ENCODE measurements around the gene CSH2.
"Not testable (repeated sequence)": the region's sequence is repeated elsewhere in the genome, so short reads cannot be mapped to it uniquely, and the experiment has no call there.

Gene CSH2

DNA sequence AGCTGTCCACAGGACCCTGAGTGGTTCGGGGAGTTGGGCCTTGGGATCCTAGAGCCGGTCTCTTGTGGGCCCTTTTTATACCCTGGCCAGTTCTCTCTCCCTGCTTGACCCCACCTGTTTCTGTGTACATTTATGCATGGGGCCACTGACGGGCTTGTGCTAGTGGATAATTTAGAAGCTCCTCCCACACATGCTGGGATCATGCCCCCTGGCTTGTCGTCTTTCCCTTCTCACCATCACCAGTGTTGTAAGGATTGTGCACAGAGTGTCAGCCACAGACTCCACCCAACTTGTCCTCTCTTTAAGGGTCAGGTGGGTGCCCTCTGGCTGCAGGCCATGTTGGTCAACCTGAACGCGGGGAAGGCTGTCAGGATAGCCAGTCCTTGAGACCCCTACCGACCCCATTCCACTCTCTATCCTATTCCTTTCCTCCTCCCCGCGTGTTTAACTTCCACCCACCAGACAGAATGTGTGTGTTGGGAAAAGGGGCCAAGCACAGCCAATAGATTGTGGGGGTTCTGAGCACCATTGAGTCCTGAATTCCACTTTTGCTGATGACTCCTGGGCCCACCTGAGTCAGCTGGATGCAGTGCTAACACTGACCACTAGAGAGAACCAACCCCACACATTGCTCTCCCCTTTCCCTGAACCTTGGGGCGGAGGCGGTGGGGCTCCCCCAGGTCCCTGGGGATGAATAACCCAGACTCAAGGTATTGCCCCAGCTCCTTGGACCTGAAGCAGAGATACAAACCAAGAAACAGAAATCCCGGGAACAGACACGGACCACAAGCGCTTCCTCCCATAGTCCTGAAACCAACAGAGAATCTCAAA lies 23.3 kb upstream of the CSH2 start, which contains the start of gene CSH1:
CSH1 (minus strand) TSS at position 51 of the 831 bp plus-strand sequence. CDS start 63 bp downstream, outside the sequence.
- not testable (repeated sequence) for DNase-seq

DNA sequence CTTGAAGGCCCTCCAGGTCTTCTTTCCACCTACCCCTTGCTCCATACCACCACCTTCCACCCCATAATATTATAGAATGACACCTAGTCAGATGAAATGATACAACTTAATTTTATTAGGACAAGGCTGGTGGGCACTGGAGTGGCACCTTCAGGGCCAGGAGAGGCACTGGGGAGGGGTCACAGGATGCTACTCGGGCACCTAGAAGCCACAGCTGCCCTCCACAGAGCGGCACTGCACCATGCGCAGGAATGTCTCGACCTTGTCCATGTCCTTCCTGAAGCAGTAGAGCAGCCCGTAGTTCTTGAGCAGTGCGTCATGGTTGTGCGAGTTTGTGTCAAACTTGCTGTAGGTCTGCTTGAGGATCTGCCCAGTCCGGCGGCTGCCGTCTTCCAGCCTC lies 21.3 kb upstream of the CSH2 start:
- DNase-seq: not testable (repeated sequence)

DNA sequence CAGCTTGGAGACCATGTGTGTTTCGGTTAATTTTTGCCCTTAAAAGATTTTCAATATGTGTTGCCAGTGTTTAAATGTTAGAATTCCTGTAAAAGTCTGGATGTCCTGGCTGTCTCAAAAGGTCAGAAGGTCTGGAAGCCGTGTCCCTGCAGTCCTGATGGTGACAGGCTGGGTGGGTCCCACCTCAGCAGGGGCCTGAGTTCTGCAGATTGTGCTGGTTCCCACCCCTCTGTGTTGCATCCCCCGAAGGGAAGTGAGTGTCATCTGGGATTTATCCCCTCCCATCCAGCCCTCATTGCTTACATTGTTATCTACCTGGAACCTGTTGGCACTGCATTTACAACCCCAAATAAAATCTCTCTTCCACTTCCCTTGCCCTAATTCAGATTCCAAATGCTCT lies 20.5 kb upstream of the CSH2 start:
- not testable (repeated sequence) for DNase-seq

DNA sequence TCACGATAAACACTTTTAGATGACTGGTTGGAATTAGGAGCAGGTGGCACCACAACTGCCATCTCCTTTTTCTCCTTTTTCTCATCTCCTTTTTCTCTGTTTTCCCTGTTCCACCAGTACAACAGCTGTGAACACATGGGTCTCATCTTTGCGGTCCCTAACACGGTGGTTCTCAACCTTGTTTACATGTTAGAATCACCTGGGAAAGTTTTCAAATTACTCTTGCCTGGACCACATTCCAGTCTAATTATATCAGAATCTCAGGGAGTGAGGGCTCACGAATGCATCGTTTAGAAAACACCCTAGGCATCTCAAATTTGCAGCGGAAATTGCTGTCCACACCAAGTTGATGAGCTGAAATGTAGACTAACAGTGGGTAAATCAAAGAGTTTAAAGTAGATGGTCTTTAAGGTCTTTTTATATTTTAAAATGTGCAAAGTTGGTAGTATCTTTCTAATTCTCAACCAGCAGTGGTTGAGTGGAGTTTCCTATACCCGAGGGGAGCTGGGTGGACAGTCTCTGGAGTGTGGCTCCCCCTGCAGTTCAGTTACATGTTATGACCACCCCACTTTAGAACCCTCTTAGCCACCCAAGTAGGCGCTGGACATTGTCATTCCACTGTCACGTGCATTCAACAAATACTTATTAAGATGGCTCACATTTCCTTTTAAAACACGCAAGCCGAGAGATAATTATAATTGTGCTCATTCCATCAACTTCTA lies 19.0 kb upstream of the CSH2 start:
- not testable (repeated sequence) for DNase-seq

DNA sequence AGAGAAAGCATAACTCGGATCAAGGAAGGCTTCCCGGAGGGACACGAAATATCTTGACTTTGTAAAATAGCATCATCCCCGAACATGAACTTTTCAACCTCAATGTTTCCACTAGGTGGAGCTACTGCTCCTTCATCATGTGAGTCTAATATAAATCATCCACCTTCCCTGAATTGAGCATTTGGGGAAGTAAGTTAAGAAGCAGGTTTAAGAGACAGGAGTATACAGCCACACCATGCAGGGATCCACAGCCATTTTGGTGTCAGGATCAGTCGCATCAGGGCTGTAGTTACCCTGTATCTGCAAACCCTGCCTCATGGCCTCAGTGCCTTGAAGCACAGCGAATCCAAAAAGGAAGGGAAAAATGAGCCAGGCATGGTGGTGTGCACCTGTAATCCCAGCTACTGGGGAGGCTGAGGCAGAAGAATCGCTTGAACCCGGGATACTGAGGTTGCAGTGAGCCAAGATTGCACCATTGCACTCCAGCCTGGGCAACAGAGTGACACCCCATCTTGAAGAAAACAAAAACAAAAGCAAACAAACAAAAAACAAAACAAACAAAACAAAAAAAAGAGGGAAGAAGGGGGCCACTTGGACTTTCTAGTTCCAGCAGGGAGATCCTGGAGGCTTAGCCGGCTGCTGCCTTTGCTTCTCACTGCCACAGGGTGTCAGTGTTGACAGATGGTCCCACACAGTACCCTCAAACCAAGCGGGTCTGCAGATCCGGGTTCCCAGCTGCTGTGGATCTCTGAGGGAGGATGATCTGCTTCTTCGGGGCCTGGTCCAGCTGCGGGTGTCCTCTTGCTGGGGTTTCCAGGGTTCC lies 15.8 kb upstream of the CSH2 start:
- not testable (repeated sequence) for DNase-seq

DNA sequence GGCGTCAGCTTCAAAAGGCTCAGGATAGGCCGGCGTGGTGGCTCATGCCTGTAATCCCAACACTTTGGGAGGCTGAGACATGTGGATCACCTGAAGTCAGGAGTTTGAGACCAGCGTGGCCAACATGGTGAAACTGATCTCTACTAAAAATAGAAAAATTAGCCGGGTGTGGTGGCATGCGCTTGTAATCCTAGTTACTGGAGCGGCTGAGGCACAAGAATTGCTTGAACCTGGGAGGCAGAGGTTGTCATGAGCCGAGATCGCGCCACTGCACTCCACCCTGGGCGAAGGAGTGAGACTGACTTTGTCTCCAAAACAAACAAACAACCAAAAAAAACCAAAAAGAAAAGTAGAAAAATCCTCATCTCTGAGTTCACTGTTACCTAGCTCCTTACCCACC lies 11.6 kb upstream of the CSH2 start:
- not testable (repeated sequence) for DNase-seq

DNA sequence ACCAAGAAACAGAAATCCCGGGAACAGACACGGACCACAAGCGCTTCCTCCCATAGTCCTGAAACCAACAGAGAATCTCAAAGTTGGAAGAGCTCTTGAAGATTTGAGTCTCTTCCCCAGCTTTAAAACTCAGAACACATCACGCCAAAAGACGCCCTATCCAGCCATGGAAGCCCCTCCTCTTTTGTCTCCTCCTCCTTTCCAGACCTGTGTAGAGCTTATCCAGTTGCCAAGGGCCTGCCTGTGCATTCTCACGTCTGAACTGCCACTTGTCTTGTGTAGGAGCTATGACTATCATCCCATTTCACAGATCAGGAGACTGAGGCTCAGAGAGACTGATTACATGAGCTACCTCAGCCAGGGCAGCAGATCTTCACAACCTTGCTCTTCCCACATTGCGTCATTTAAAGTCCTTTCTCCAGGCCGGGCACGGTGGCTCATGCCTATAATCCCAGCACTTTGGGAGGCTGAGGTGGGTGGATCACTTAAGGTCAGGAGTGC lies 9.2 kb upstream of the CSH2 start:
- not testable (repeated sequence) for DNase-seq

DNA sequence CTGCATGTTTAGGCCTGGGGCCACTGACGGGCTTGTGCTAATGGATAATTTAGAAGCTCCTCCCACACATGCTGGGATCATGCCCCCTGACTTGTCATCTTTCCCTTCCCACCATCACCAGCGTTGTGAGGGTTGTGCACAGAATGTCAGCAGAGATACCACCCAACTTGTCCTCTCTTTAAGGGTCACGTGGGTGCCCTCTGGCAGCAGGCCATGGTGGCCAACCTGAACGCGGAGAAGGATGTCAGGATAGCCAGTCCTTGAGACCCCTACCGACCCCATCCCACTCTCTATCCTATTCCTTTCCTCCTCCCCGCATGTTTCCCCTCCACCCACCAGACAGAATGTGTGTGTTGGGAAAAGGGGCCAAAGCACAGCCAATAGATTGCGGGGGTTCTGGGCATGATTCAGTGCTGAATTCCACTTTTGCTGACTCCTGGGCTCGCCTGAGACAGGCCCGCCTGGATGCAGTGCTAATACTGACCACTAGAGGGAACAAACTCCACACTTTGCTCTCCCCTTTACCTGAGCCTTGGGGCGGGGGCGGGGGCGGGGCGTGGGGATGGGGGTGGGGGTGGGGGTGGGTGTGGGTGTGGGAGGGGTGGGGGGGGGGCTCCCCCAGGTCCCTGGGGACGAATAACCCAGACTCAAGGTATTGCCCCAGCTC lies 8.6 kb upstream of the CSH2 start, which contains the start of gene GH2:
GH2 (minus strand) TSS at position 10 of the 667 bp plus-strand sequence. CDS start 143 bp downstream, outside the sequence.
- peak; percentile 15 to 60 (median 43) for DNase-seq

DNA sequence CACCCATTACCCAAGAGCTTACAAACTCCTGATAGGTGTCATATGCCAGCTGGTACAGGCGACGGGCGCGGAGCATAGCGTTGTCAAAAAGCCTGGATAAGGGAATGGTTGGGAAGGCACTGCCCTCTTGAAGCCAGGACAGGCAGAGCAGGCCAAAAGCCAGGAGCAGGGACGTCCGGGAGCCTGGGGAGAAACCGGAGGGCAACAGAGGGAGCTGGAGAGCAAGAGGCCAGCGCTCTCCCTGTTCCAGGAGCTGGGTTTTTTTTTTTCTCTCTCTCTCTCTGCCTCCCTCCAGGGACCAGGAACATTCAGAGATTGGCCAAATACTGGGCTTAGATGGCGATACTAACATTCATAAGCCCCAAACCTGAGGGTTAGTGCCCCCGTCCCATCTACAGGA lies 7.9 kb upstream of the CSH2 start:
- not testable (repeated sequence) for DNase-seq

DNA sequence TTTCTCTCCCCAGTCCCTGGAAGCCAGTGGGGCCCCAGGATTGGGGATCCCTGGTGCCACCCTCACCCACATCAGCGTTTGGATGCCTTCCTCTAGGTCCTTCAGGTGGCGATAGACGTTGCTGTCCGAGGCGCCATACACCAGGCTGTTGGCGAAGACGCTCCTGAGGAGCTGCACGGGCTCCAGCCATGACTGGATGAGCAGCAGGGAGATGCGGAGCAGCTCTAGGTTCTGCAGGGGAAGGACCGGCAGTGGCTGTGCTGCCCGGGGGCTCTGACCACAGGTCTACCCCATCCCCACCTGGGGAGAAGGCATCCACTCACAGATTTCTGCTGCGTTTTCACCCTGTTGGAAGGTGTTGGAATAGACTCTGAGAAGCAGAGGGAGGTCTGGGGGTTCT lies 7.2 kb upstream of the CSH2 start:
- DNase-seq: no peak

DNA sequence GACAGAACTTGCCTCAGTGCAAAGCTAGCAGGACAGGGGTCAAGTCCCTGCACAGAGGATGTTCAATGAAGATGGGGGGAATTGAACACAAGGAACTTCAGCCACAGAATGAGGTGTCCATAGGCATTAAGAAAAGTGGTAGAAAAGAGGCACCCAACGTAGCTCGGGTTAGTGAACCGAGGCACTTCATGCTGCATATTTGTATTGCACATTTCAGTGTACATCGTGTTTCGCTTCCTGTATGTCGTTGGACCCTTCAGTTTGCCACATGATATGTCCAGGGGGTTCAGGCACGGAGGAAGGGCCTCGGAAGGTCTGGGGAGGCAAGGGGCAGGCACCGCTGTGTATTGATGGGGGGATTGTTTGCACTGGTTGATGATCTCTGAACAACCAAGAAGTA lies 4.9 kb upstream of the CSH2 start:
- DNase-seq: not testable (repeated sequence)

DNA sequence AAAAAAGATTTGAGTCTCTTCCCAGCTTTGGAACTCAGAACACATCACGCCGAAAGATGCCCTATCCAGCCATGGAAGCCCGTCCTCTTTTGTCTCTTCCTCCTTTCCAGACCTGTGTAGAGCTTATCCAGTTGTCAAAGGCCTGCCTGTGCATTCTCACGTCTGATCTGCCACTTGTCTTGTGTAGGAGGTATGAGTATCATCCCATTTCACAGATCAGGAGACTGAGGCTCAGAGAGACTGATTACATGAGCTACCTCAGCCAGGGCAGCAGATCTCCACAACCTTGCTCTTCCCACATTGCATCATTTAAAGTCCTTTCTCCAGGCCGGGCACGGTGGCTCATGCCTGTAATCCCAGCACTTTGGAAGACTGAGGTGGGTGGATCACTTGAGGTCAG lies 1.2 kb upstream of the CSH2 start:
- DNase-seq: not testable (repeated sequence)

DNA sequence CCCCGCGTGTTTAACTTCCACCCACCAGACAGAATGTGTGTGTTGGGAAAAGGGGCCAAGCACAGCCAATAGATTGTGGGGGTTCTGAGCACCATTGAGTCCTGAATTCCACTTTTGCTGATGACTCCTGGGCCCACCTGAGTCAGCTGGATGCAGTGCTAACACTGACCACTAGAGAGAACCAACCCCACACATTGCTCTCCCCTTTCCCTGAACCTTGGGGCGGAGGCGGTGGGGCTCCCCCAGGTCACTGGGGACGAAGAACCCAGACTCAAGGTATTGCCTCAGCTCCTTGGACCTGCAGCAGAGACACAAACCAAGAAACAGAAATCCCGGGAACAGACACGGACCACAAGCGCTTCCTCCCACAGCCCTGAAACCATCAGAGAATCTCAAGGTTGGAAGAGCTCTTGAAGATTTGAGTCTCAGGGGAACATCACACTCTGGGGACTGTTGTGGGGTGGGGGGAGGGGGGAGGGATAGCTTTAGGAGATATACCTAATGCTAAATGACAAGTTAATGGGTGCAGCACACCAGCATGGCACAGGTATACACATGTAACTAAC lies 667 bp upstream of the CSH2 start:
- DNase-seq: not testable (repeated sequence)

DNA sequence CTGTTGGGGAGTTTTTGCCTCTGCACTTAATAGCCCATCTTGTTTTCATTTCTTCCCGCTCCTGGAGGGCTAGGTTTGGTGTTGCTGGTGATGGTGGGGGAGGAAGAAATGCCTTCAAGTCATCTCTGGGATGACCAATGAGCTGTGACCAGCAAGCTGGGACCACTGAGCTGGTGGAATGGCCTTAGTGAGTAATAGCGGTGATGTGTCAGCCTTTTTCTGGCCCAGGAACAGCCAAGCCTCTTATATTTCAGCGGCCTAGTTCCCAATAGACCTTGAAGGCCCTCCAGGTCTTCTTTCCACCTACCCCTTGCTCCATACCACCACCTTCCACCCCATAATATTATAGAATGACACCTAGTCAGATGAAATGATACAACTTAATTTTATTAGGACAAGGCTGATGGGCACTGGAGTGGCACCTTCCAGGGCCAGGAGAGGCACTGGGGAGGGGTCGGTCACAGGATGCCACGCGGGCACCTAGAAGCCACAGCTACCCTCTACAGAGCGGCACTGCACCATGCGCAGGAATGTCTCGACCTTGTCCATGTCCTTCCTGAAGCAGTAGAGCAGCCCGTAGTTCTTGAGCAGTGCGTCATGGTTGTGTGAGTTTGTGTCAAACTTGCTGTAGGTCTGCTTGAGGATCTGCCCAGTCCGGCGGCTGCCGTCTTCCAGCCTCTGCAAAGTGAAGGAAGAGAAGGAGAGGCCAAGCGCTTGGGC lies 1.7 kb downstream of the CSH2 start:
- not testable (repeated sequence) for DNase-seq

DNA sequence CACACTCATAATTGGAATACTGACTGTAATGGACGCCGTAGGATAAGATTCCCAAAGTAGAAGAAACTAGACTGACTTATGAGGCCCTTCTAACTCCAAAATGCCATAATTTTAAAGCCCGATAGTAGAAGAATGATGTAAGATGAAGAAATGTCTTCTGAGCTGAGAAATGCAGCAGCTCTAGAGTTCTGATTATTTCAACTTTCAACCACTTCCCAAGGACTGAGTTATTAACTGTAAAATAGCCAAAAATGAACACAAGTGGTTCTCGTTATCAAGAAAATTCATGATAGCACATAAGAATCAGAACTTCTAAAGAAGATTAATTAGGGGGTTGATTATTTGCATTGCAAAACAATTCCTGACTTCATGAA lies 3.2 kb downstream of the CSH2 start:
- DNase-seq: not testable (repeated sequence)

DNA sequence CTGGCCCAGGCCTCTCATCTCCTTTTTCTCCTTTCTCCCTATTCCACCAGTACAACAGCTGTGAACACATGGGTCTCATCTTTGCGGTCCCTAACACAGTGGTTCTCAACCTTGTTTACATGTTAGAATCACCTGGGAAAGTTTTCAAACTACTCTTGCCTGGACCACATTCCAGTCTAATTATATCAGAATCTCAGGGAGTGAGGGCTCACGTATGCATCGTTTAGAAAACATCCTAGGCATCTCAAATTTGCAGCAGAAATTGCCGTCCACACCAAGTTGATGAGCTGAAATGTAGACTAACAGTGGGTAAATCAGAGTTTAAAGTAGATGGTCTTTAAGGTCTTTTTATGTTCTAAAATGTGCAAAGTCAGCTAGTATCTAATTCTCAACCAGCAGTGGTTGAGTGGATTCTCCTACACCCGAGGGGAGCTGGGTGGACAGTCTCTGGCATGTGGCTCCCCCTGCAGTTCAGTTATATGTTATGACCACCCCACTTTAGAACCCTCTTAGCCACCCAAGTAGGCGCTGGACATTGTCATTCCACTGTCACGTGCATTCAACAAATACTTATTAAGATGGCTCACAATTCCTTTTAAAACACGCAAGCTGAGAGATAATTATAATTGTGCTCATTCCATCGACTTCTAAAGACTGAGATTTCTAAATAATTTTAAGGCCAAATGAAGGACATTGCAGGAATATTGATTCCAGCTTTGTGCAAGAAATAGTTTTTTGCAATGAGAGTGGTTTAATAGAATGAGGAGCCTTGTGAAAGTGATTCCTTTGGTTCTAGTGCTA lies 3.8 kb downstream of the CSH2 start:
- DNase-seq: not testable (repeated sequence)

DNA sequence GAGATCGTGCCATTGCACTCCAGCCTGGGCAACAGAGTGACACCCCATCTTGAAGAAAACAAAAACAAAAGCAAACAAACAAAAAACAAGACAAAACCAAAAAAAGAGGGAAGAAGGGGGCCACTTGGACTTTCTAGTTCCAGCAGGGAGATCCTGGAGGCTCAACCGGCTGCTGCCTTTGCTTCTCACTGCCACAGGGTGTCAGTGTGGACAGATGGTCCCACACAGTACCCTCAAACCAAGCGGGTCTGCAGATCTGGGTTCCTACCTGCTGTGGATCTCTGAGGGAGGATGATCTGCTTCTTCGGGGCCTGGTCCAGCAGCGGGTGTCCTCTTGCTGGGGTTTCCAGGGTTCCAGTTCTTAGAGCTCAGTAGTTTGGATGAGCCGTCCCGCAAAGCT lies 6.9 kb downstream of the CSH2 start:
- DNase-seq: not testable (repeated sequence)

DNA sequence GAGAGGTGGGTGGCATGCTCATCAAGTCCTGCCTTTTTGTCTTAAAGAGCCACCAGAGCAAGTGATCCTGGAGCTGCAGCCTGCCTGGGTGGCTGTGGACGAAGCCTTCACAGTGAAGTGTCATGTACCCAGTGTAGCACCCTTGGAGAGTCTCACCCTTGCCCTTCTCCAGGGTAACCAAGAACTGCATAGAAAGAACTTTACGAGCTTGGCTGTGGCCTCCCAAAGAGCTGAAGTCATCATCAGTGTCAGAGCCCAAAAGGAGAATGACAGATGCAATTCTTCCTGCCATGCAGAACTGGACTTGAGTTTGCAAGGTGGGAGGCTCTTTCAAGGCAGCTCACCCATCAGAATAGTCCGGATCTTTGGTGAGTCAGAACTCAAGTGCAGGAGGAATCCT lies 14.2 kb downstream of the CSH2 start:
- DNase-seq: no peak

DNA sequence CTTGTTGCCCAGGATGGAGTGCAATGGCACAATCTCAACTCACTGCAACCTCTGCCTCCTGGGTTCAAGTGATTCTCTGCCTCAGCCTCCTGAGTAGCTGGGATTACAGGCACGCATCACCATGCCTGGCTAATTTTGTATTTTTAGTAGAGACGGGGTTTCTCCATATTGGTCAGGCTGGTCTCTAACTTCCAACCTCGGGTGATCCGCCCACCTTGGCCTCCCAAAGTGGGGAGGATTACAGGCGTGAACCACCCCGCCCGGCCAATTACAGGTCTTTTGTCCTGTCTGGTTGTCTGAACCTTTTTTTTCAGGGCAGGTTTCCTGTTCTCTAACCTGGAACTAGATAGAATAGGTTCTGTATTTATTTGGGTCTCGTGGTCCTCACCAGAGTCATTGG lies 17.1 kb downstream of the CSH2 start:
- DNase-seq: not testable (repeated sequence)

DNA sequence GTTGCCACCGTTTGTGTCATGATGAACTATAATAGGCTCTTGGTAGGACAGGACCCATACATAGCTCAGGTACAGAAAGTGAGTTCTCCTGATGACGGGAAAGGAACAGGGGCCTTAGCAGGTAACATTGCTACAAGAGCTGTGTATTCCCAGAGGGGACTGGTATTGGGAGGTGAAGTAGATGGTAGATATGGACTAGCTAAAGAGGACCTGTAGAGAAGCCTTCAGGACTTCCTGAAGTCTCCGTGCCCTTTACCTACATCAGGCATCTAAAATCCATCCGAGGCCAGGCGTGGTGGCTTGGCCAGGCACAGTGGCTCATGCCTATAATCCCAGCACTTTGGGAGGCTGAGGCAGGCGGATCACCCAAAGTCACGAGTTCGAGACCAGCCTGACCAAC lies 18.3 kb downstream of the CSH2 start:
- no peak for DNase-seq
